Tibial nerve (tissue), 4 donors: ENCODE measurements around the gene ORM1. TPM values are rescaled to one million over a fixed set of nuclear protein-coding genes. Genes with fewer than 3 reads are reported as not detected.
A peak's percentile ranks its signal among the peaks of the same experiment; 100 is the strongest.

Experiments
- DNase-seq, 2 donors: peaks; one replicate each; pipeline ENCODE4 v3.0.0-alpha.2; 2019; ENCODE audit warnings: low spot score in 2 of 2
- H3K27ac ChIP-seq, 4 donors: fragments of 200-600 bp; sonication (generic) in 3 of 4; one replicate each; pipeline ENCODE4 v1.5.1; 2017 to 2019; ENCODE audit warnings: mild to moderate bottlenecking in 1 of 4
- H3K27me3 ChIP-seq, 2 donors: fragments of 200-600 bp; sonication (generic) in 1 of 2; one replicate each; pipeline versions ENCODE4 v1.5.1 to v1.6.0; 2017 to 2019
- H3K36me3 ChIP-seq, 3 donors: fragments of 200-600 bp; sonication (generic); one replicate each; pipeline ENCODE4 v1.5.1; 2018 to 2019
- H3K4me1 ChIP-seq, 4 donors: fragments of 200-600 bp; sonication (generic) in 3 of 4; one replicate each; pipeline ENCODE4 v1.5.1; 2017 to 2019
- H3K4me3 ChIP-seq, 4 donors: fragments of 200-600 bp; sonication (generic) in 3 of 4; one replicate each; pipeline ENCODE4 v1.5.1; 2017 to 2019; ENCODE audit warnings: mild to moderate bottlenecking in 1 of 4, moderate library complexity in 1 of 4
- H3K9me3 ChIP-seq, 4 donors: fragments of 200-600 bp; sonication (generic) in 3 of 4; one replicate each; pipeline ENCODE4 v1.5.1; 2017 to 2019
- CTCF ChIP-seq, 5 experiments: fragments of 200-600 bp in 3 of 5; fragments of 450-650 bp in 2 of 5; sonication (generic) in 3 of 5; IDR thresholded peaks; one replicate each; pipeline ENCODE4 v1.5.1; 2016 to 2019; ENCODE audit warnings: antibody characterized with exemption in 5 of 5, mild to moderate bottlenecking in 3 of 5, moderate library complexity in 2 of 5
- EP300 ChIP-seq, 2 donors: sonication (generic); formaldehyde crosslinking; IDR thresholded peaks; one replicate each; pipeline ENCODE4 v1.6.1; 2017; ENCODE audit warnings: antibody characterized with exemption in 2 of 2, mild to moderate bottlenecking in 1 of 2
- POLR2A ChIP-seq, 2 donors: fragments of 450-650 bp; IDR thresholded peaks; one replicate each; pipeline ENCODE4 v1.6.1; 2017; ENCODE audit warnings: antibody characterized with exemption in 2 of 2, mild to moderate bottlenecking in 2 of 2, moderate library complexity in 2 of 2
- WGBS, 2 donors: methylation state at CpG; one replicate each; pipeline ENCODE4 v1.1.5; 2018; 5-methylcytosine and 5-hydroxymethylcytosine counted together
- total RNA-seq, 4 donors: library from RNA; depleted of rRNA; stranded (reverse); fragments of >200 nt; gene quantifications; one replicate each; pipeline ENCODE4 v1.1.0, GENCODE V29; 2016

The ORM1 gene
- total RNA-seq, 4 donors from 2014 or later: not detected

DNA sequence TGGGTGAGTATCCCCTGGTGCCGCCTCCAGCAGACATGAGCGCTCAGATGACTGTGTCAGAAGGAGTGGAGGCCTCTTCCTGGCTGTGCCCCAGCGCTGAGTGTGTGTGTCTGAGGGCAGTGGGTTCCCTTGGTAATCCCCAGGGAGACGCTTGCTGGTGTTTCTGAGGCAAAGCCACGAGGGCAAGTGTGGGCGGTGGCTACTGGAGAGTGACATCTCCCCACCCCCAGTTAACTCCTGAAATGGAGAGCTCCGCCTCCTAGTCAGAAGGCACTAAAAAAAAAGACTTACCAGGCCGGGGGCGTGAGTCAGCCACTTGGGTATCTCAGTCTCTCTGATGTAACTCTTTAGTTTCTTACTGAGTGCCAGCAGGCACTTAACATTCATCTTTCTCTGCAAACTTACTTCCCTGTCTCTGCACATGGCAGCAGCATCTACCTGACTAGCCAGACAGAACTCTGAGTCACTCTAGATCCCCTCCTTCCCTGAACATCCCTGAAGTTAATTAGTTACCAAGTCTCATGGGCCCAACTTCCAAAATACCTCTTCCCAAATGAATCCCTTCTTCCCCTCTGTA, 26.1 kb downstream of the ORM1 start:
- TF ChIP-seq CTCF (IDR thresholded peaks at IDR 0.05): no peak
- TF ChIP-seq EP300 (IDR thresholded peaks at IDR 0.05): peak in 1 of 2 donors; percentile 51
- H3K9me3 ChIP-seq: no peaks in the 10 kb centered on the region
- peaks cover 0 to 88% (median 59%) of the 10 kb centered on the region in 3 donors for H3K36me3 ChIP-seq
- H3K27ac ChIP-seq: peak overlapping the region; percentile 27 to 72 (median 66)
- WGBS, 2 donors: 25 to 27% methylated on average over 9 of the region's 9 CpGs
- H3K4me3 ChIP-seq: no peak overlapping the region
- DNase-seq: peak; percentile 46 to 63
- H3K4me1 ChIP-seq: peaks cover 0 to 32% (median 8%) of the 10 kb centered on the region in 4 donors
- no peaks in the 10 kb centered on the region for H3K27me3 ChIP-seq

GRCh38 chr9:114349713-114350480, 27.0 kb downstream of the ORM1 start:
- H3K9me3 ChIP-seq: no peaks in the 10 kb centered on the region
- H3K4me3 ChIP-seq: no peak overlapping the region
- peak in 1 of 2 donors; percentile 32 for DNase-seq
- H3K27ac ChIP-seq: peak overlapping the region in 3 of 4 donors; percentile 38 to 72 (median 68)
- H3K36me3 ChIP-seq: peaks cover 0 to 88% (median 54%) of the 10 kb centered on the region in 3 donors
- H3K27me3 ChIP-seq: no peaks in the 10 kb centered on the region
- TF ChIP-seq POLR2A (IDR thresholded peaks at IDR 0.05) (no peak), CTCF (IDR thresholded peaks at IDR 0.05) (no peak), EP300 (IDR thresholded peaks at IDR 0.05) (no peak)
- 79 to 84% methylated on average over 10 of the region's 10 CpGs for WGBS, 2 donors
- peaks cover 0 to 32% (median 8%) of the 10 kb centered on the region in 4 donors for H3K4me1 ChIP-seq

DNA sequence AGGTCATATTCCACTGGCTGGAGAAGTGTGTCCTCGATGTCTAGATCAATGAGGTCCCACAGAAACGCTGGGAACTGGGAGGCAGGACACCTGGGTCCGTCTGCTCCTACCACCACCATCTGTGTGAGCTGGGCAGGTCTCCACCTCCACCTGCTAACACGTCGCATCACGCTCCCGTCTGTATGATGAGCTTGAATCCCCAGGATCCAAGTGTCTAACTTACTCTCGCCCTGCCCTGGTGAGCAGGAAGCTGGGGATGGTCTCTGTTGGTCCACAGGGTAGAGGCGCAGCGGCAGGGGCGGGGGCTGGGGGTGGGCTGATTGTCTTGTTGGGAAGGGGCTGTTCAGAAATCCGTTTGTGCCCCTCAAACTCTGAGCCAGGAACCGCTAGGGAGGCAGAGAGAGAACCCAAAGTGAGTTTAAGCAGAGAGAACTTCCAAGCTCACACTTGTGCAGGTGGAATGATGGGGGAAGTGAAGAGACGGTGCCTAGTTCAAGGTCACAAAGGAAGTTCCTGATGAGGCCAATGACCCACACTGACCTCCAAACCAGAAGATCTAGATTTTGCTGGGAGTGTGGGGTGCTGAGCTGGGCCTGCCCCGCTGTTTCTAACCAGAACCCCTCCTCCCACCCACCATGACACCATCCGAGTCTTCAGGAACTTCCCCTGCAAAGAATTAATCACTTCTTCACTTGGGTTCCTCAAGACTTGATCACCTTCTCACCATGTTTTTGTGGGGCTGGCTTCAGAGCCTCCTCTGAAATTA, 27.9 kb downstream of the ORM1 start:
- peaks cover 0 to 32% (median 8%) of the 10 kb centered on the region in 4 donors for H3K4me1 ChIP-seq
- DNase-seq: no peak
- H3K27ac ChIP-seq: peak overlapping the region in 2 of 4 donors; percentile 12 to 68
- no peak overlapping the region for H3K4me3 ChIP-seq
- peaks cover 0 to 88% (median 53%) of the 10 kb centered on the region in 3 donors for H3K36me3 ChIP-seq
- 92 to 93% methylated on average over 16 of the region's 16 CpGs for WGBS, 2 donors
- no peaks in the 10 kb centered on the region for H3K27me3 ChIP-seq
- no peak for TF ChIP-seq CTCF (IDR thresholded peaks at IDR 0.05)
- no peak for TF ChIP-seq EP300 (IDR thresholded peaks at IDR 0.05)
- TF ChIP-seq POLR2A (IDR thresholded peaks at IDR 0.05): no peak
- H3K9me3 ChIP-seq: no peaks in the 10 kb centered on the region

GRCh38 chr9:114351932-114352331, 29.0 kb downstream of the ORM1 start:
- no peak overlapping the region for H3K4me3 ChIP-seq
- DNase-seq: peak in 1 of 2 donors; percentile 43
- H3K9me3 ChIP-seq: no peaks in the 10 kb centered on the region
- peaks cover 0 to 32% (median 8%) of the 10 kb centered on the region in 4 donors for H3K4me1 ChIP-seq
- H3K36me3 ChIP-seq: peaks cover 0 to 88% (median 45%) of the 10 kb centered on the region in 3 donors
- no peaks in the 10 kb centered on the region for H3K27me3 ChIP-seq
- H3K27ac ChIP-seq: peak overlapping the region in 1 of 4 donors; percentile 36
- WGBS, 2 donors: 75 to 80% methylated on average over 4 of the region's 4 CpGs
- TF ChIP-seq EP300 (IDR thresholded peaks at IDR 0.05) (peak; percentile 69 to 81), POLR2A (IDR thresholded peaks at IDR 0.05) (no peak), CTCF (IDR thresholded peaks at IDR 0.05) (no peak)
